Progenitor cell of endocrine pancreas (in vitro differentiated cells): ENCODE results near the gene AMIGO3. TPM values are rescaled to one million over a fixed set of nuclear protein-coding genes. Genes with fewer than 3 reads are reported as not detected.

Experiments used
- DNase-seq: peaks from one replicate; pipeline ENCODE4 v3.0.0; 2021; ENCODE audit warnings: low spot score; ENCODE audit not compliant: unreplicated experiment
- H3K27ac Mint-ChIP-seq: 2 replicates; pipeline ENCODE4 v1.8.0; 2021; ENCODE audit warnings: mild to moderate bottlenecking, moderate library complexity, mixed read lengths
- H3K27me3 Mint-ChIP-seq: 2 replicates; pipeline ENCODE4 v1.8.0; 2021; ENCODE audit warnings: mixed read lengths
- H3K36me3 Mint-ChIP-seq: 2 replicates; pipeline ENCODE4 v1.8.0; 2022; ENCODE audit warnings: mixed read lengths; ENCODE audit not compliant: insufficient read depth
- H3K4me1 Mint-ChIP-seq: 2 replicates; pipeline ENCODE4 v1.8.0; 2021; ENCODE audit warnings: low read depth, mixed read lengths
- H3K4me3 Mint-ChIP-seq: 2 replicates; pipeline ENCODE4 v1.8.0; 2021; ENCODE audit warnings: low read depth, mild to moderate bottlenecking, moderate library complexity, mixed read lengths
- H3K9me3 Mint-ChIP-seq: 2 replicates; pipeline ENCODE4 v1.8.0; 2021; ENCODE audit warnings: low read depth, mixed read lengths
- total RNA-seq: library from RNA; stranded (reverse); gene quantifications from 2 replicates; pipeline ENCODE4 v1.2.1, GENCODE V29; 2021
- TF ChIP-seq, protein P1 (sequence below): fragments of 200-600 bp; sonication (generic); IDR thresholded peaks from one replicate; pipeline ENCODE4 v1.5.0; 2021; ENCODE audit warnings: antibody characterized with exemption, mild to moderate bottlenecking; ENCODE audit not compliant: unreplicated experiment

AMIGO3 gene
- total RNA-seq, 1 donor from 2014 or later: 0.86 TPM

DNA sequence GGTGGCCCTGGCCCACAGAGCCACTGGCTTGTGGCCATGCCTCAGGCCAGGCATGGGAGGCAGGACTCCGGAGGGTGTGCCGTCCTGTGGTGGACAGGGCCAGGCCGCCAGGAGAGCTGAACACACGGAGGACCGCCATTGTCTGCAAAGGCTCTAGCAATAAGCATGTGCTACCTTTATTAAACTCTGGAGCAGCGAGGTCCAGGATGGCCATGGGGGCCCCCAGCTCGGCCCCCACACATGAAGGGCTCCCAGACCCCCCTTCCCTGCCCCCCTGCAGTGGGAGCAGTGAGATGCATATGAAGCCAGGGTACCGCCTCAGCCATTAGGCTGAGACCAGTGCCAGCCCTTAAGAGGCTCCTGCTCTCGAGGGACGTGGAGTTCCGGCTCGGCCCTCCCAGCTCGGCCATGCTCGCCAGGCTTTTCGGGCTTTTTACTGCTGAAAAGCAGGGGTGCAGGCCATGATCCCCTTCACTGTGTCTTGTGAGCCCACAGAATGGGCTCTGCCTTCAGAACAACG lies 2.7 kb downstream of the AMIGO3 start:
- Mint-ChIP-seq H3K36me3 (no peaks in the 10 kb centered on the region), H3K9me3 (no peaks in the 10 kb centered on the region), H3K27ac (no peak overlapping the region), H3K27me3 (no peaks in the 10 kb centered on the region), H3K4me3 (no peak overlapping the region), H3K4me1 (peaks cover 11% of the 10 kb centered on the region)
- TF ChIP-seq, protein P1, sequence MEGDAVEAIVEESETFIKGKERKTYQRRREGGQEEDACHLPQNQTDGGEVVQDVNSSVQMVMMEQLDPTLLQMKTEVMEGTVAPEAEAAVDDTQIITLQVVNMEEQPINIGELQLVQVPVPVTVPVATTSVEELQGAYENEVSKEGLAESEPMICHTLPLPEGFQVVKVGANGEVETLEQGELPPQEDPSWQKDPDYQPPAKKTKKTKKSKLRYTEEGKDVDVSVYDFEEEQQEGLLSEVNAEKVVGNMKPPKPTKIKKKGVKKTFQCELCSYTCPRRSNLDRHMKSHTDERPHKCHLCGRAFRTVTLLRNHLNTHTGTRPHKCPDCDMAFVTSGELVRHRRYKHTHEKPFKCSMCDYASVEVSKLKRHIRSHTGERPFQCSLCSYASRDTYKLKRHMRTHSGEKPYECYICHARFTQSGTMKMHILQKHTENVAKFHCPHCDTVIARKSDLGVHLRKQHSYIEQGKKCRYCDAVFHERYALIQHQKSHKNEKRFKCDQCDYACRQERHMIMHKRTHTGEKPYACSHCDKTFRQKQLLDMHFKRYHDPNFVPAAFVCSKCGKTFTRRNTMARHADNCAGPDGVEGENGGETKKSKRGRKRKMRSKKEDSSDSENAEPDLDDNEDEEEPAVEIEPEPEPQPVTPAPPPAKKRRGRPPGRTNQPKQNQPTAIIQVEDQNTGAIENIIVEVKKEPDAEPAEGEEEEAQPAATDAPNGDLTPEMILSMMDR: no peak
- no peak for DNase-seq

DNA sequence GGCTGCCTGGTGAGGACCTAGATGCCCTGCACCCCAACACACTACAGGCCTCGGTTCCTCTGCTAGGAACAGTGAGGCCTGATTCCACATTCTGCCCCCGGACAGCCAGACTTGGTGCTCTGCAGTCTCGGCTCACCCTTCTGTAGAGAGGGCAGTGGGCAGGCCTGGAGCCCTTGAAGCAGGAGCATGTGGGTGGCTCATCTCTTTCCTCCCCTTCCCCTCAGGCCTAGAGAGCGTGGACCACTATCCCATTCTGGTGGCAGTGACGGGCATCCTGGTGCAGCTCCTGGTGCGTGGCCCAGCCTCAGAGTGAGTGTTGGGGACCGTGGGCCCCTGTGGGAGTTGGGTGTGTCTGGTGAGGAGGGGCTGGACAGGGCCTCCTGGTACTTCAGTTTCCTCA lies 3.3 kb downstream of the AMIGO3 start:
- DNase-seq: no peak
- Mint-ChIP-seq H3K9me3 (no peaks in the 10 kb centered on the region), H3K4me1 (peaks cover 11% of the 10 kb centered on the region), H3K27ac (no peak overlapping the region), H3K27me3 (no peaks in the 10 kb centered on the region), H3K4me3 (no peak overlapping the region), H3K36me3 (no peaks in the 10 kb centered on the region)
- TF ChIP-seq, protein P1: no peak

DNA sequence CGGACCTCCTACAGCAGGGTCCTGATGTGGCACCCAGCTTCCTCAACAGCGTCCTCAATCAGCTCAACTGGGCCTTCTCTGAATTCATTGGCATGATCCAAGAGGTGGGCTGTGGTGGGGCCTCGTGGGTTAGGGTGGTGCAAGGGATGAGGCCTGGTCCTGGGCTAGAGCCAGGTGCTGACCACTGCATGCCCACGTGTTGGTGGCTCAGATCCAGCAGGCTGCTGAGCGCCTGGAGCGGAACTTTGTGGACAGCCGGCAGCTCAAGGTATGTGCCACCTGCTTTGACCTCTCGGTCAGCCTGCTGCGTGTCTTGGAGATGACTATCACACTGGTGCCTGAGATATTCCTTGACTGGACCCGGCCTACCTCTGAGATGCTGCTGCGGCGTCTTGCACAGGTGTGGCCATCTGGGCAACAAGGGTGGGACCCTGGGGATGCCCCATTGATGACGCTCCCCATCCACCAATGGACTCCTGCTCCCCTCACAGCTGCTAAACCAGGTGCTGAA lies 3.8 kb downstream of the AMIGO3 start:
- Mint-ChIP-seq H3K27ac (no peak overlapping the region), H3K36me3 (no peaks in the 10 kb centered on the region), H3K4me3 (no peak overlapping the region), H3K9me3 (no peaks in the 10 kb centered on the region), H3K4me1 (peaks cover 11% of the 10 kb centered on the region), H3K27me3 (no peaks in the 10 kb centered on the region)
- TF ChIP-seq, protein P1: no peak
- peak; percentile 8 for DNase-seq

DNA sequence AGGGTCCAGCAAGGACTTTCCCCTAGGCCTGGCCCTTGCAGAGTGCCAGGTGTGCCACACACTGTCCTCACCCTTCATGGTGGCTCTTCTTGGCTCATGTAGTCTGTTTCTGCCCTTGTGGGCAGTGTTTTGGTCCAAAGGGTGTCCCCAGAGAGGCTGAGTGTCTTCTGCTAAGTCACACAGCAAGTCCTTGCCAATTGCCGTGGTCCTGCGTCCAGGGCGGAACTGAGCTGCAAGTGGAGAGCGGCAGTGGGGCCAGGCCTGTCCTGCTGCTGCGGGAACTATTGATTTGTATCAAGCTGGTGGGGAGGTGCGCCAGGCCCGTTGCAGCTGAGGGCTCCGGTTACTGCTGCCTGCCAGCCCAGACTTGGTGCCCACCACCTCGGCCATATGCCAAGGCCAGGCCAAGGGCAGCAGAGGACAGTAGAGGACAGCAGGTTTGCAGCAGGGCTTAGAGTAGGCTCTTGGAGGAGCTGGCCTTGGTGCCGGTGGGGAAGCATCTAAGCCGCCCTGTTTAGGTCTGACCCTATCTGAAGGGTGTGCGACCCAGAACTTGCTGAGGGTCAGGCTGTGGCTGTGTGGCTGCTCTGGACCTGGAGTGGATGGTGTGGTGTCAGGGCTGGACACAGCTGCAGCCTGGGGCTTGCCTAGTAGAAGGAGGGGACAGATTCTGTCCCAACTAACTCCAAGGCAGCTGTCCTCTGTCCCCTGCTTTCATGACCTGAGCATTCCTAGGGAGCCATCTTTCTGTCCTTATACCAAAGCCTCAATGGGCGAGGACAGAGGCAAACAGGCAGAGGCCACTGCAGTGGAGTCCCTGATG lies 4.5 kb downstream of the AMIGO3 start:
- Mint-ChIP-seq H3K27ac (no peak overlapping the region), H3K4me1 (peaks cover 11% of the 10 kb centered on the region), H3K36me3 (no peaks in the 10 kb centered on the region), H3K9me3 (no peaks in the 10 kb centered on the region), H3K4me3 (no peak overlapping the region), H3K27me3 (no peaks in the 10 kb centered on the region)
- no peak for DNase-seq
- TF ChIP-seq, protein P1: no peak

DNA sequence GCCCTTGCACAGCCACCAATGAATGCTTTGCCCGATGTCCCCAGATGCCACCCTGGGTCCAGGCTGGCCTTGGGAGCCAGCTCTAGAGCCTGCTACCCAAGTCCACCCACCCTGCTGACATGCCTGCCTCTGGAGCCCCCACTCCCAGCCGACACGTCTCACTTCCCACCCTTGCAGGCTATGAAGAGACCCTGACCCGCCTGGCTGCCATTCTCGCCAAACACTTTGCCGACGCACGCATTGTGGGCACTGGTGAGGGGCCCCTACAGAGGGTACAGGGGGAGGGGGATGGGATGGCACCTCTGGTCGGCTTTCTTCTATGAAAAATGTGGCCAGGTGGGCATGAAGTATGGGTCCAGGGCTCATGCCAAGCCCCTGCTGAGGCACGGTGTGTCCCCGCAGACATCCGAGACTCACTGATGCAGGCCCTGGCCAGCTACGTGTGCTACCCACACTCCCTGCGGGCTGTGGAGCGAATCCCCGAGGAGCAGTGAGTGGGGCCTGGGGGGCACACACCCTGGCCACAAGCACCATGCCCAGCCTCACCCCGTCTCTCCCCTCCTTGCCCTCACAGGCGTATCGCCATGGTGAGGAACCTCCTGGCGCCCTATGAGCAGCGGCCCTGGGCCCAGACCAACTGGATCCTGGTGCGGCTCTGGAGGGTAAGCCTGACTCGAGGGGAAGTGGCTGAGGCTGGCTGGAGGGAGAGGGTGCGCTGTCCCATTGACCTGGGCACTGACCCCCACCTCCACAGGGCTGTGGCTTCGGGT lies 6.0 kb downstream of the AMIGO3 start:
- Mint-ChIP-seq H3K9me3 (no peaks in the 10 kb centered on the region), H3K27ac (no peak overlapping the region), H3K27me3 (no peaks in the 10 kb centered on the region), H3K4me1 (peaks cover 1% of the 10 kb centered on the region), H3K36me3 (peaks cover under 1% of the 10 kb centered on the region), H3K4me3 (no peak overlapping the region)
- TF ChIP-seq, protein P1: no peak
- no peak for DNase-seq
